Activated CD8-positive, alpha-beta memory T cell treated with anti-CD3 and anti-CD28 coated beads for 48 hours (primary cell): Measurements from ENCODE around the gene OR1J2.
"Not testable (repeated sequence)": the region's sequence is repeated elsewhere in the genome, so short reads cannot be mapped to it uniquely, and the experiment has no call there.

Source experiments
- DNase-seq, 3 experiments: peaks; one replicate each; pipeline ENCODE4 v3.0.0-alpha.2; 2020; ENCODE audit warnings: low read depth in 2 of 3, low spot score in 2 of 3

Gene OR1J2, protein sequence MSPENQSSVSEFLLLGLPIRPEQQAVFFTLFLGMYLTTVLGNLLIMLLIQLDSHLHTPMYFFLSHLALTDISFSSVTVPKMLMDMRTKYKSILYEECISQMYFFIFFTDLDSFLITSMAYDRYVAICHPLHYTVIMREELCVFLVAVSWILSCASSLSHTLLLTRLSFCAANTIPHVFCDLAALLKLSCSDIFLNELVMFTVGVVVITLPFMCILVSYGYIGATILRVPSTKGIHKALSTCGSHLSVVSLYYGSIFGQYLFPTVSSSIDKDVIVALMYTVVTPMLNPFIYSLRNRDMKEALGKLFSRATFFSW

DNA sequence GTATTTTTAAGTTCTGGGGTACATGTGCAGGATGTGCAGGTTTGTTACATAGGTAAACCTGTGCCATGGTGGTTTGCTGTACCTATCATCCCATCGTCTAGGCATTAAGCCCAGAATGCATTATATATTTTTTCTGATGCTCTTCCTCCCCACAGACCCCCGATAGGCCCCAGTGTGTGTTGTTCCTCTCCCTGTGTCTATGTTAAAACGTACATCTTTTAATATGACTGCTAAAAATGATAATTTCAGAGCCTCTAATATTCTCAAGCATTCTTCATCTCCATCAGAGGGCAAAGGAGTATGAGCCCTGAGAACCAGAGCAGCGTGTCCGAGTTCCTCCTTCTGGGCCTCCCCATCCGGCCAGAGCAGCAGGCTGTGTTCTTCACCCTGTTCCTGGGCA, at the start of gene OR1J2:
Gene OR1J2 (plus strand): TSS at position 301 of the 400 bp plus-strand sequence. CDS start 0 bp downstream, at position 301.
- no peak for DNase-seq

DNA sequence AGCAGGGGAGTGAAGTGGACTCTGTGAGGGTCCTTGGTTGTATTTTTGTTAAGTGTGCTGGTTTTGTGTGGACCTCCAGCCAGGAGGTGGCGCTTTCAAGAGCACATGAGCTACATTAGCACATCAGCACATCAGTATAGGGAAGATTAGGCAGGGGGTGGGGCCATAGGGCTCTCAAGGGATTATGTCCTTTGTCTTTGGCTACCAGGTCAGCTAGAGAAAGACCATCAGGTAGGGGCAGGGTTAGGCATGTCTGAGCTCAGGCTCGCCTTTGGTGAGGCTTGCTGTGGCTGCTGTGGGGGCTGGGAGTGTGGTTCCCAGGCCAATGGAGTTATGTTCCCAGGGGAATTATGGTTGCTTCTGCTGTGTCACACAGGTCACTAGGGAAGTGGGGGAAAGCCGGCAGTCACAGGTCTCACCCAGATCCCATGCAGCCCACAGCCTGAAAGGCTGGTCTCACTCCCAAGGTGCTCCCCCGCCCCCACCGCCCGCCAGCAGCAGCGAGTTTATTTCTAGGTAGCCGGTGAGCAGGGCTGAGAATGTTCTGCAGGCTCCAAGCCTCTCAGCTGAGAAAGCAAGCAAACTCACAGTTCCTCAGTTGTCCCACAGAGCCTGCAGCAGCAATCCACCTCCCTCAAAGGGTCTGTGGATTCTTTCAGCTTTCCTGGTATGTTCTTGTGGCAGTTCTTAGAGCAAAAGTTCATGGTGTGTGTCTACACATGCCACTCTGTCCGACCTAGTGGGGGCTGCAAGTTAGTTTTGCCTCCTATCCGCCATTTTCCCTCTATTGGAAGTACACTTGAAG, 46.6 kb upstream of the OR1J2 start:
- no peak for DNase-seq

DNA sequence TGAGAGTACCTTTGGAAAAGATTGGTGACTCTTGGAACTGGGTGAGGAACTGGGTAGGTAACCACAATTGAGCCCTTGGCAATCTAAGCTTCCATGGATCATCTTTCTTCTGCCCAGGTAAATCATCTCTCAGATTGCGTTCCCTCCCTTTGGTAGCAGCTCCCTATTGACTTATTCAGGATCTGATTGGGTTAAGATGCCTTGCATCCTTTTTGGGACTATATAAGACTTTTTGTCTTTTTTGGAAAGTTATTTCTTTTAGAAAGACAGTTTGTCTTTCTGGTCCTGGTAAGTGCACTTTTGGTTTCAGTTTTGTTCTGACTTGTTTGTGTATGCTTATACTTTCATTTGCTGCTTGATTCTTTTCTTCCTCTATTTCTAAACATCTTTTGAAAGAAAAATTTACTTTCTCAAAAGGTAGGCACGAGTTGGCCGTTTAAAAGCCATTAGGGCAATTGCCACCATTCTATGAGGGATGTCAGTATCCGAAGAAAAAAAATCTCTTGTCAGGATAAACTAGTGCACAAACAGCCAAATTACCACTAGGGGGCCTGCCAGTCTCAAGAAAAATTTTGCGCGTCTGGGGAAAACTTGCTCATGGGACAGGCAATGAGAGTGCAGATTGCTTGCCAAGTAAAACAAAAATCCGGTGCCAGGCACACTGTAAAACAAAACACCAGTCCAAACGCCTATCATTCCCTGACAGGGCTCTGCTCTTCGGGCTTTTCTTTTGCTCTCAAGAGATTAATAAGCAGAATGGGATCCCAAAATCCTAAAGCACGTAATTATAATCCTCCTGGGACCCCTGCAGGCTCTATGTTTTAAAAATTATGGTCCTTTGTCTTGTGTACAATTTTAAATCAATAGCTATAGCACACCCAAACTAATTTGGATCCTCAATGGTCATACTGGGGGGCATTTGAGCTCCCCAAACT, 45.7 kb upstream of the OR1J2 start:
- DNase-seq, result peak in 2 of 3 experiments; percentile 11 to 38

DNA sequence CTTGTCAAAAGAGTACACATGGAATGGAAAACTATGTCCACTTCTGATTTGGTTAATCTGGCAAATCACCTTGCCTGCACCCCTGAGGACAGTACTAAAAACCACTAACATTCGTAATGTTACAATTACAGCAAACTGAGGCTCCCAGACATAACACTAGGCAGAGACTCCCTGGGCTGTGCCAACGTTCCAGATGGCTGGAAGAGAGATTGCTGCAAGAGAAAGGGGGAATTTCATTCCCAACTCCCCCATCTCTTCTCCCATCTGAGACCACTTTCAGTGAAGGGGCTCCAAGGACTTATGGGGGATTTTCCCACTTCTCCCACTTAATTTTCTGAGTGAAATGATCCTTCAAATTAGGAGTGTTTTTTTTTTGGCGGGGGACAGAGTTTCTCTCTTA, 44.1 kb upstream of the OR1J2 start:
- no peak for DNase-seq

DNA sequence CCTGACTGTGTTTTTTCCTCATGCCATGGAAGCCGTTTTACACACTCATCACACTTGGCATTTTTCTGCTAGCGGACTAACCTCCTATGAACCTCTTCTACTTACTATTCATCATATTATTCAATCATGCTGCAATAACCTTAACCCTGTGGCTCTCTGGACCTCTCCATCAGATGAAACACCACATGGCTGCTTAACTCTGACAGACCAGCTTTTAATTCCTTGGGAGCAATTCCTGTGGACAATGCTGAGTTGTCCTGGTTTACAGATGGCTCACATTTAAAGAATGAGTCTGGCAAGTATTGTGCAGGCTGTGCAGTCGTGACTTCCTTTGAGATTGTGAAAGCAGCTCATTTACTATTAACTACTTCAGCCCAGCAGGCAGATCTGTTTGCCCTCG, 41.9 kb upstream of the OR1J2 start:
- DNase-seq, result no peak

DNA sequence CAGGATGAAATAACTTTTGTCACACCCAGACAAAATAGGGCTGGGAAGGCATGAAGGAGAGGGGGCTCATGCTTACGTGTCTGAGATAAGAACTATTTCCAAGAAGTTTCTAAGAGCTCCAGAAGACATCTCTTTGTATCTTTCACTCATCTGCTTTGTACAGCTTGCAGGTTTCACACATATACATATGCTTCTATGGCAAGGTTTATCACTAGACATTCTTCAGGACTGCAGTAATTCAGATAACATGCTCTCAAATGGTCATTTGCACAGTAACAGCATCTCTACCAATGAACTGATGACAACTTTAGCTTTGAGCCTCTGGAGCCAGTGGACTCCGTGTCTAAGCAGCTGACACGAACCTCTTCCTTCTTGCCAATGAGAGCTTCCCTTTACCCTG, 36.0 kb upstream of the OR1J2 start:
- no peak for DNase-seq

DNA sequence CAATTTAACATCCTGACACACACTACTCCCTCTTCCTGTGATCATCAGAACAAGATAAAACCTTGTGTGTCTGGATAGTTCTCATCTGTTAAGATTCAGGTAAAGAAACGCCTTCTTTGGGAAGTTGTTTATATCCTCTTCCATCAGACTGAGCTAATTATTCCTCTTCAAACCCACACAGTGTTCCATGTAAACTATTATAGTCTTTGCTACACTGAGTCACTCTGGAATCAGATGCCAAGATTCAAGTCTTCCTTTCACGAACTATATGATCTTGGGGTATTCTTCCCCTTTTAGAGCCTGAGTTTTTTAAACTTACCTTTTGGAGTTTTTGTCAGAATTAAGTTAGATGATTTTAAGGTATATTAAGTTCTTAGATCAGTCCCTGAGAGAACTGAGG, 34.9 kb upstream of the OR1J2 start:
- no peak for DNase-seq

DNA sequence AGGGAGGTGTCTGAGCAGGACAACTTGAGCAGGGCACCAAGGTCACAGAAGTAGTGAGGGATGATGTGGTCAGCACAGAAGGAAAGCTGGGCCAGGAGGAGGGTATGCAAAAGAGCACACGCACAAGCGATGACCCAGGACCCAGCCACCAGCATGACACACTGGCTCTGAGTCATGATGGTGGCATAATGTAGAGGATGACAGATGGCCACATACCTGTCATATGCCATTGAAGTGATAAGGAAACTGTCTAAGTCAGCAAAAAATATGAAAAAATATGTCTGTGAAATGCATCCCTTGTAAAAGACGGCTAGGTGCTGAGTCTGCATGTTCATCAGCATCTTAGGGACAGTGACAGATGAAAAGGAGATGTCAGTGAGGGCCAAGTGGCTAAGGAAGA, 33.3 kb upstream of the OR1J2 start:
- no peak for DNase-seq

DNA sequence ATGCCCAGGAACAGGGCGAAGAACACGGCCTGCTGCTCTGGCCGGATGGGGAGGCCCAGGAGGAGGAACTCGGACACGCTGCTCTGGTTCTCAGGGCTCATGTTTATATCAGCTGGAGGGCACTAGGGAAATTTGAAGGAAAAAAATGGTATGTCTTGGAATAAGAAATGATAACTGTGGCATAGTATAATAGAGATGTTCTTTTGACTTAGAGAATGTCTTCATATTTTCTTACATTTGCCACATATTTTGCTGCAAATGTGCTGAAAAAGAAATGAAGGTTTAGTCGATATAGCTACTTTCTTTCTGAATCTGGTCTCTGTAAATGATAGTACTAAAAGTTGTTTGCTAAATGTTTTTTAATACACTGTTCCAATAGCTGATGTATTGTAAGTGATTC, 32.8 kb upstream of the OR1J2 start, which contains the start of gene OR1J1:
Gene OR1J1 (minus strand): TSS at position 101 of the 400 bp plus-strand sequence. CDS start 0 bp downstream, at position 101.
- DNase-seq, result no peak

DNA sequence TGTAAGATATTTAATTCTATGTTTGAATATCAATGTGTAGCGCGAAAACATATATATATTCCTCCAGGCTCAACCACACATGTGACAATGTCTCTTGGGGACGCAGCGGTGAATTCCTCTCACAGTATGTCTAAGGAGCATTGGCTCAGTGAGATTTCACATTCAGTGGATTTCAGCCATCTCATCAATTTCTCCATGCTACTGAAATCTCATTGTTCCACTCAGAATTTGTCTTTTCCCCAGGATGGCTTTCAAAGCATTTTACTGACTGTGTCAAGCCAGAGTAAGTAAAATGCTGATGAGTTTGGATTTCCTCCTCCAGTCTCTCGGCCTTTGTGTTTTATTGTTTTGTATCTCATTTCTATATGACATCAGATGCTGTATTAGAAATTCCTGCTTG, 31.5 kb upstream of the OR1J2 start:
- no peak for DNase-seq

DNA sequence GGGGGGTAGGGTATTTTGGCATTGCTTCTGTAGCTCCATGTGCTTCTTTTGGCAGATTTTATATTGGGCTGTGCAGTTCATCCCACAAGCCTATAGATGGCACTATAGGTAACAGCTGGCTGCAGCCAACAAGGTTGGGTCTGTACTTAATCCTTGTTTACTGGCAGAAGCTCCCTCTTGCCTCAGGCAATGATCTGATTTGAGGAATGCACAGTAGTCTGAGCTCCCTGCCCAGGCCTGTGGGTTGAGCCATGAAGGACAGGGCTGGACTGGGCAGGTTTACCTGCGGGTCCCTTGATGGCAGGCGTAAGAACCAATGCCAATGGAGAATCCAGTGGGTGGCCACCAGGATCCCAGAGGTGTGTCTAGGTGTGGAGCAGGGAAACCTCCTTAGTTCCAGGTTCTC, 11.7 kb upstream of the OR1J2 start:
- no peak for DNase-seq

DNA sequence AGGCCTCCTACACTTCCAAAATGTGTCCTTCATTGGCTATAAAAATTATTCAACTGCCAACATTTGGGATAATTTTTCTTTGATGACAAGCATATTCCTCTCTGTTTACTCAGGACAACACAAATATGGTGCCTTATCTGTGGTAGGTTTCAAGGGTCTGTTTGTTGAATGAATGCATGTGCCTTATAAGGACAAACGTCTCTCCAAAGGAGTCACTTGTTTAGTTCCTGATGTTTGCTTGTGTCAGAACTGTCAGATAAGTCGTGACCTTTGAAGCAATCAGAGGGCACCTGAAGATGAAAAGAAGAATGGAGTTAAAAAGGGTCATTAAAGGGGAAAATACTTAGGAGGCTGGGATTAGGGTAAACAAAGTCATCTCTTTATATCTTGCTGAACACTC, 3.6 kb upstream of the OR1J2 start:
- no peak for DNase-seq

DNA sequence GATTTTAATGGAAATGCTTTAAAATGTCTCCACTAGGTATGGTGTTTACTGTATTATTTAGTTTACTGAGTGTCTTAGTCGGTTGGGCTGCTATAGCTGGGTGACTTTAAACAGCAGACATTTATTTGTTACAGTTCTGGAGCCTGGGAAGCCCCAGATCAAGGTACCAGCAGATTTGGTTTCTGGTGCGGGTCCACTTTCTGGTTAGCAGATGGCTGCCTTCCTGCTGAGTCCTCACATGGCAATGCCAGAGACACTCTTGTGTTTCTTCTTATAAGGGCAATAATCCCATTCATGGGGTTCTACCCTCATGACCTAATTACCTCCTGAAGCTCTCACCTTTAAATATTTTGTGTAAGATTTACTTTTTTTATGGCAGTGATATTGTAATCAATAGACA, 7.6 kb downstream of the OR1J2 start:
- DNase-seq, result no peak

DNA sequence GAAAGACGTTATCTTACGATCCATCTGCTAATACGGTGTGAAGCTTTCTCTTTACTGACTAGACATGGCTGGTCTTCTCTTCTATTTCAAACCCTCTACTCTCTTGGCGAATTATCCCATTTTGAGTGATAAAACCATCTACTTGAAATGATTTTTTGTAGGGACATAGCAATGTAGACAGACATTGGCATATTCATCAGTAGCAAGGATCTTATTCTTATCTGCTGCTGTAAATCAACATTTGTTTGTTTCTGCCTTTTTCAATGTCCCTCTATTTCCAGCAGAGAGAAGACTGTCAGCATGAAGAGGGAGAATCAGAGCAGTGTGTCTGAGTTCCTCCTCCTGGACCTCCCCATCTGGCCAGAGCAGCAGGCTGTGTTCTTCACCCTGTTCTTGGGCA, 8.2 kb downstream of the OR1J2 start, which contains the start of gene OR1J4:
Gene OR1J4 (plus strand): TSS at position 301 of the 400 bp plus-strand sequence. CDS start 0 bp downstream, at position 301.
- DNase-seq, result no peak

DNA sequence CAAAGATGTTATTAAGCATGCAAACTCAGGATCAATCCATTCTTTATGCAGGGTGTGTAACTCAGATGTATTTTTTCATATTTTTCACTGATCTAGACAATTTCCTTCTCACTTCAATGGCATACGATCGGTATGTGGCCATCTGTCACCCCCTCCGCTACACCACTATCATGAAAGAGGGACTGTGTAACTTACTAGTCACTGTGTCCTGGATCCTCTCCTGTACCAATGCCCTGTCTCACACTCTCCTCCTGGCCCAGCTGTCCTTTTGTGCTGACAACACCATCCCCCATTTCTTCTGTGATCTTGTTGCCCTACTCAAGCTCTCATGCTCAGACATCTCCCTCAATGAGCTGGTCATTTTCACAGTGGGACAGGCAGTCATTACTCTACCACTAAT, 8.8 kb downstream of the OR1J2 start:
- no peak for DNase-seq

DNA sequence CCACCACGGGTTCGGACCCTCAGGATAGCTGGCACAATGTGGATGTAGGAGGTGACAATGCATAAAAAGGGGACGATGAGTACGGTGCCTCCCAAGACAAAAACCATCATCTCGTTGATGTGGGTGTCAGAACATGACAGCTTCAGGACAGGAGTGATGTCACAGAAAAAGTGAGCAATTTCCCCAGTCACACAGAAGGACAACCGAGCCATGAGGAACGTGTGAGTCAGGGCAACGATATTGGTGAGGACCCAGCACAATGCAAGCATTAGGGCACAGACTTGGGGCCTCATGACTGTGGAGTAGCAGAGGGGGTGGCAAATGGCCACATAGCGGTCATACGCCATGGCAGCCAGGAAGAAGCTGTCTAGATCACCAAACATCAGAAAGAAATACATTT, 16.0 kb downstream of the OR1J2 start:
- DNase-seq, result peak in 1 of 3 experiments; percentile 0

DNA sequence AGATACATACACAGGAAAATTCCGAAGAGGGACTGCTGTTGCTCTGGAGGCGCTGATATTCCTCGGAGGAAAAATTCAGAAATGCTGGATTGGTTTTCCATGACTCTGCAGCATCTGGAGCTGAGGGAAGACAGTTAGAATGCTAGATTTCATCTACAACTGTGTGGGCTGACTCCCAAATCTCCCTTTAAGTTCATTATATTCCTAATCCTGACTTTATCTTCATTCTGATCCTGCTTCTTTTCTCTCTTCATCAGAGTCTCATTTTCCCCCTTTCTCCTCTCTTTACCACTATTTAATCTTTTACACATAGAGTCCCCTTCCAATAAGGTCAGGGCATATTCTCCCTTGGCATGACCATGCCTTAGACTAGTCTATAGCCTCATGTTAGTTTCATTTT, 16.6 kb downstream of the OR1J2 start, which contains the start of gene OR1N1:
Gene OR1N1 (minus strand): TSS at position 101 of the 400 bp plus-strand sequence. CDS start 0 bp downstream, at position 101.
- DNase-seq, result no peak

DNA sequence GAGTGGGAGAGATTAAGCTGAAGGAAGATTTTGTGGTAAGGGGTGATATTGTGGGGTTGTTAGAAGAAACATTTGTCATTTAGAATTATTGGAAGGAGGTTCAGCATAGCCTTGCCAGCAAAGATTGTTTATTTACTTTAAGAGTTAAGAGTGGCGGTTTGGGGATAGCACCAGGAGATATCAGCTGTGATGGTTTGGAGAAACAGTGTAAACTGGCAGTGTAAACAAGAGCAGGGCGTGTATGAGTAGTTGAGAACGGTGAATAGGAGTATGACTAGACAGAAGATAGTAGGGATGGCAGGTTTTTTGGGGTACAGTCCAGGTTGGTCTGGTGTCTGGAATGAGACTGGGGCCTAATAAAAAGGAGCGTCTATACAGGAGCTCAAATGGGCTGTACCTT, 20.6 kb downstream of the OR1J2 start:
- DNase-seq, result not testable (repeated sequence)

DNA sequence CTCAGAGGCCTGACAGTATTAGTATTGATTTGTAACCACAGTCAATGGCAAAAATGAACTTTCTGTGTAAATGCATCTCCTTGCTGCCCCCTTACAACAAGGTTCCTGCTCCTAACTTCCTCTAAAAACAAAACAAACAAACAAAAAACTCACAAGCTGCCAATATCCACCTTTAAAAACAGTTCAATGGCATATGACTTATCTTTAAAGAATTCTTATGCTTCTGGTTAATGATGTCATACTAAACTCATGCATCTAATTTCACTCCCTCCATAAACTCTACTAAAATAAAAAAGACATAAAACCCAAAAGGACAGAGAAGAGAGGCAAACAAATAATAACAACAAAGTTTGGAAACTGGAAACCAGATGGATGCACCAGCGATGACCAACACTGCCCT, 25.5 kb downstream of the OR1J2 start:
- DNase-seq, result no peak

DNA sequence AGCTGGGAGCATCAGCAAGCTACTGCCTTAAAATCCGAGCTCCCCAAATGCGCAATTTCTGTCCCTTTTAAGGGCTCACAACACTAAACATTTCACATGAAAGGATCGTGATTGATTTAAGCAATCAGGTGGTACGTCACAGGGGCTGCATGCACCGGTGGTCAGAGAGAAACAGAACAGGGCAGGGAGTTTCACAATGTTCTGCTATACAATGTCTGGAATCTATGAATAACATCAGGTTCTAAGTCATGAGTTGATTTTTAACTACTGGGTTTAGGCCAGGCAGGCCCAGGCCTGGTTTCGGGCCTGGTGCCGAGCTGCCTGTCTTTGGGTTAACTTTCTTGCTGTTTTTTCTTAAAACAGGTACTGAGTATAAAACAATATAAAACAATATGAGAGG, 26.5 kb downstream of the OR1J2 start:
- DNase-seq, result not testable (repeated sequence)

DNA sequence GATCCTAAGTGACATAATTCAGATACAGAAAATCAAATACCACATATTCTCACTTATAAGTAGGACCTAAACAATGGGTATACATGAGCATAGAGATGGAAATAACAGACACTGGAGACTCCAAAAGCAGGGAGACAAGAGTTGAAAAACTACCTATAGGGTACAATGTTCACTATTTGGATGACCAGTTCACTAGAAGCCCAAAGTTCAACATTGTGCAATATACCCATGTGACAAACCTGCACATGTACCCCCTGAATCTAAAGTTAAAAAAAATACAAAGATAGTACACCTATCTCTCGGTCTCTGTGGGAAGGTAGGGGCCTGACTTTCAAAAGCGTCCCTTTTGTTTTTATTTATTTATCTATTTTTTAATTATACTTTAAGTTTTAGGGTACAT, 28.2 kb downstream of the OR1J2 start:
- no peak for DNase-seq
